ENCODE measurements around the gene FBXO28.
A peak's percentile ranks its signal among the peaks of the same experiment; 100 is the strongest.

Gene FBXO28

DNA sequence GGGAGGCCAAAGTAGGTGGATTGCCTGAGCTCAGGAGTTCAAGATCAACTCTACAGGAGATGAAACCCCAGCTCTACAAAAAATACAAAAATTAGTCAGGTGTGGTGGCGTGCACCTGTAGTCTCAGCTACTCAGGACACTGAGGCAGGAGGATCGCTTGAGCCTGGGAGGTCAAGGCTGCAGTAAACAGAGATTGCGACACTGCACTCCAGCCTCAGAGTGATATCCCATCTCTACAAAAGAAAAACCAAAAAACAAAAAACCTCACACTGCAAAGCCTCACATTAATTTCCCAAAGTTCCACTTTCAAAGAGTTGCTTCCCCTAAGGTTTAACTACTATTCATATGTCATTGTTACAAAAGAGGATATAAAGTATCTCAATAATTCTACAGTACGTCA, 29.0 kb upstream of the FBXO28 start:
- H3K4me3 ChIP-seq (ENCODE audit: low read depth, low read length), result no peak overlapping the region
- TF ChIP-seq, protein P1, sequence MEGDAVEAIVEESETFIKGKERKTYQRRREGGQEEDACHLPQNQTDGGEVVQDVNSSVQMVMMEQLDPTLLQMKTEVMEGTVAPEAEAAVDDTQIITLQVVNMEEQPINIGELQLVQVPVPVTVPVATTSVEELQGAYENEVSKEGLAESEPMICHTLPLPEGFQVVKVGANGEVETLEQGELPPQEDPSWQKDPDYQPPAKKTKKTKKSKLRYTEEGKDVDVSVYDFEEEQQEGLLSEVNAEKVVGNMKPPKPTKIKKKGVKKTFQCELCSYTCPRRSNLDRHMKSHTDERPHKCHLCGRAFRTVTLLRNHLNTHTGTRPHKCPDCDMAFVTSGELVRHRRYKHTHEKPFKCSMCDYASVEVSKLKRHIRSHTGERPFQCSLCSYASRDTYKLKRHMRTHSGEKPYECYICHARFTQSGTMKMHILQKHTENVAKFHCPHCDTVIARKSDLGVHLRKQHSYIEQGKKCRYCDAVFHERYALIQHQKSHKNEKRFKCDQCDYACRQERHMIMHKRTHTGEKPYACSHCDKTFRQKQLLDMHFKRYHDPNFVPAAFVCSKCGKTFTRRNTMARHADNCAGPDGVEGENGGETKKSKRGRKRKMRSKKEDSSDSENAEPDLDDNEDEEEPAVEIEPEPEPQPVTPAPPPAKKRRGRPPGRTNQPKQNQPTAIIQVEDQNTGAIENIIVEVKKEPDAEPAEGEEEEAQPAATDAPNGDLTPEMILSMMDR (conservative IDR thresholded peaks at IDR 0.05; ENCODE audit: low read depth, low read length), result no peak
- DNase-seq (ENCODE audit: low read depth), result no peak

DNA sequence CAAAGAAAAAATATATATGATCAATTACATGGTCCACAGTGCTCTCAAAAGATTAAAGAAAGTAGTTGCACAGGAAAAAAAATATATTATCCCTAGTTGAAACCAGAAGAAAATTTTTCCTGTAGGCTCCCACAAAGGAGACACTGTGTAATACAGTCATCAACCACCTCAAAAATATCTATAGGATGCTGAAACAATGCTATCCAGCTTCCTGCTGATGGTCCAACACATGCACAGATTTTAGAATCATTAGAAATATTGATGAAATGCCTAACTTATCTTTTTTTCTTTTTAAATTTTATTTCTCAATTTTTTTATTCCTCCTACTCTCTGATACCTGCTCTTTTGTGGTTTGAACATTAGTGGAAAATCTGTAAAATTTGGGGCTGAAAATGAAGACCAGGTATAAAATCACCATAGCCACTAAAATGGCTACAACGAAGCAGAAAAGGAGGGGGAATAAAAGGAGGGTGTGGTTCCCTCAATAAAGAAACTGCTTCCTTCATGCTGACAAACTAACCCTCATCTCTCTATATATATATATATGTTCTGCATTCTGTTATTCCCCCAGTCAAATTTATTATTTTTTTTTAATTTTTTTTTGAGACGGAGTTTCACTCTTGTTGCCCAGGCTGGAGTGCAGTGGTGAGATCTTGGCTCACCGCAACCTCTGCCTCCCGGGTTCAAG, 28.3 kb upstream of the FBXO28 start:
- H3K4me3 ChIP-seq (ENCODE audit: low read depth, low read length), result no peak overlapping the region
- TF ChIP-seq, protein P1 (conservative IDR thresholded peaks at IDR 0.05; ENCODE audit: low read depth, low read length), result no peak
- no peak for DNase-seq (ENCODE audit: low read depth)

DNA sequence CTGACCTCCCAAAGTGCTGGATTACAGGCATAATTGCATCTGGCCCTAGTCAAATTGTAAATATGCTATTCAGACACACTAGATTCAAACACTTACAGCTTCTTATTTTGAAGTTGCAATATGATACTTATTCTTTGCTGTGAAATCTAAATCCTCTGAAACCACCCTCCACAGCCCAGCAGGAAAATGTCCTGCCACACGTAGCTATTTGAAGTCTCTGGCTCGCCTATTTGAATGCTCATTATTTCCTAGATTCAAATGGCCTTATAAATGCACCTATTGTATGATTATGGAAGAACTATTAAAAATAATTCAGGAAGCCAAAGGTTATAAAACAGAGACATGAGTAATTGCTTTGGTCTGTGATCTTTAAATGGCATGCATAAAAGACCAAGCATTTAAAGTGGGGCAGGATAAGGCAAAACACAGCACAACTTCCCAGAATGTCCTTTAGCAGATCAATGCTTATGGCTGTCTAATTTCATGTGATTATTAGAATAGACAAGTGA, 26.6 kb upstream of the FBXO28 start:
- no peak for DNase-seq (ENCODE audit: low read depth)
- TF ChIP-seq, protein P1 (conservative IDR thresholded peaks at IDR 0.05; ENCODE audit: low read depth, low read length), result no peak
- no peak overlapping the region for H3K4me3 ChIP-seq (ENCODE audit: low read depth, low read length)

DNA sequence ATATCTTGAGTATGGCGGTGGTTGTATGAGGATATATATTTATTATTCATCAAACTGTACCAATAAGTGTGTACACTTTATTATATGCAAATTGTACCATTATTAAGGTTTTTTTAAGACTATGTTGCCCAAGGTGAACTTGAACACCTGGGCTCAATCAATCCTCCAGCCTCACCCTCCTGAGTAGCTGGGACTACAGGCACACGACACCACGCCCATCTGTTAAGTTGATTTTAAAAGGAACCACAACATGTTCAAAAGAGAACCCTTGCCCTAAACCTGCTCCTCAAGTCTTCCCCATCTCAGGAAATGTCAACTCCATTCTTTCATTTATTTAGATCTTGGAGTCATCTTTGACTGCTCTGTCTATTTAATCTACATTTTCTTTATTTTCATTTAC, 24.3 kb upstream of the FBXO28 start:
- TF ChIP-seq, protein P1 (conservative IDR thresholded peaks at IDR 0.05; ENCODE audit: low read depth, low read length), result no peak
- no peak for DNase-seq (ENCODE audit: low read depth)
- no peak overlapping the region for H3K4me3 ChIP-seq (ENCODE audit: low read depth, low read length)

DNA sequence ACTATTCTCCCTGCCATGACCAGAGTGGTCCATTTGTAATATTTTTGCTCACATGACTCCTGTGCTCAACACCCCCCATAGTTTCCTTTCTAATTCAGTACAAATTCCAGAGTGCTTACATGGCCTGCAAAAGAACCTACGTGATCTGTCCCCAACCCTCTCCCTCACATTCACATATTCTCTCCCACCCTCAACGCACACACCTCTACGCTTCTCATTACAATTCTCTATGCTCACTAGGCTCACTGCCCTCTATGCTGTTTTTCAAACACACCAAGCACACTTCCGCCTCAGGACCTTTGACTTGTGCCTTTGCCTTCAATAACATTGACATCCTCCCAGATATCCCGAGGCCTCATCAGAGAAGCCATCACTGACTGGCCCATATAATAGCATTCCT, 23.8 kb upstream of the FBXO28 start:
- no peak overlapping the region for H3K4me3 ChIP-seq (ENCODE audit: low read depth, low read length)
- DNase-seq (ENCODE audit: low read depth), result peak; percentile 4
- TF ChIP-seq, protein P1 (conservative IDR thresholded peaks at IDR 0.05; ENCODE audit: low read depth, low read length), result no peak

DNA sequence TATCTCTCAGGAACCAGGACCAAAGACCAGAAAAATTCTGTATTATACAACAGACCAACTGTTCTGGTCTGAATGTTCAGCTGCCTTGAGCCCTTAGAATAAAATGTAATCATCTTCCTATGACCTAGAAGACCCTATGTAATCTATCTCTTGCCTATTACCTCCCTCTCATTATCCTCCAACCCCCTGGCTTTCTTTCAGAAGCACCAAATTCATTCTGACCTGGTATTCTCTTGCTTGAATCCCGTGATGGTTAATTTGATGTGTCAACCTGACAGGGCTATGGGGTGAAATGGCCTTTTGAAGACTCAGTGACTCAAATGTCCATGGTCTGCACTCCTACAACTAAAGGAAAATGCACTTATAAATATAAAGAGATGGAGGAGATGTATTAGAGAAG, 21.8 kb upstream of the FBXO28 start:
- no peak overlapping the region for H3K4me3 ChIP-seq (ENCODE audit: low read depth, low read length)
- TF ChIP-seq, protein P1 (conservative IDR thresholded peaks at IDR 0.05; ENCODE audit: low read depth, low read length), result no peak
- no peak for DNase-seq (ENCODE audit: low read depth)

DNA sequence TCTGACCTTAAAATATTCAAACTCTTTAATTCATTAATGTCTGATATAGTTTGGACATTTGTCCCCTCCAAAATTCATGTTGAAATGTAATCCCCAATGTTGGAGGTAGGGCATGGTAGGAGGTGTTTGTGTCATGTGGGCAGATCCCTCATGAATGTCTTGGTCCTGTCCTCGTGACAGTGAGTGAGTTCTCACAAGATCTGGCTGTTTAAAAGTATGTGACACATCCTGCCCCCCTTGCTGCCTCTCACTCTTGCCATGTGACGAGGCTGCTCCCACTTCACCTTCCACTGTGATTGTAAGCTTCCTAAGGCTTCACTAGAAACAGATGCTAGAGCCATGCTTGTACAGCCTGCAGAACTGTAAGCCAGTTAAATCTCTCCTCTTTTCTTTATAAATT, 21.3 kb upstream of the FBXO28 start:
- H3K4me3 ChIP-seq (ENCODE audit: low read depth, low read length), result no peak overlapping the region
- TF ChIP-seq, protein P1 (conservative IDR thresholded peaks at IDR 0.05; ENCODE audit: low read depth, low read length), result no peak
- no peak for DNase-seq (ENCODE audit: low read depth)

Measured in choroid plexus epithelial cell (primary cell).